ENCODE results near the gene NHSL1.

GRCh38 chr6:138383776-138384175 is 115.5 kb downstream of the NHSL1 start:
- no peak for TF ChIP-seq RCOR1 (IDR thresholded peaks at IDR 0.05; ENCODE audit: borderline replicate concordance in 1 of 2, low read depth in 2 of 2, low read length in 2 of 2)
- no peak for TF ChIP-seq USF1 (CRISPR knock-in tag; IDR thresholded peaks at IDR 0.05)
- no peak for TF ChIP-seq BRD4 (IDR thresholded peaks at IDR 0.05)

Measured in K562 (cell line).